HepG2 (cell line): ENCODE measurements around the gene NCBP2. TPM values are rescaled to one million over a fixed set of nuclear protein-coding genes. Genes with fewer than 3 reads are reported as not detected.

Experiments used
- IKZF5 ChIP-seq: IDR thresholded peaks from 2 replicates; pipeline ENCODE4 v1.6.1; 2018; ENCODE audit warnings: missing genetic modification reagents, mild to moderate bottlenecking, missing compliant biosample characterization
- KMT2B ChIP-seq: IDR thresholded peaks from 2 replicates; pipeline ENCODE4 v1.6.1; 2016; ENCODE audit warnings: missing genetic modification reagents, missing compliant biosample characterization
- LRRFIP1 ChIP-seq: sonication (generic); formaldehyde crosslinking; conservative IDR thresholded peaks from 2 replicates; pipeline ENCODE4 v1.4.0; 2020; ENCODE audit warnings: missing genetic modification reagents
- NR2F2 ChIP-seq: IDR thresholded peaks from 2 replicates; pipeline ENCODE4 v1.6.1; 2012; ENCODE audit warnings: low read depth, inconsistent platforms, borderline replicate concordance
- PAWR ChIP-seq: sonication (generic); formaldehyde crosslinking; IDR thresholded peaks from 2 replicates; pipeline ENCODE4 v1.4.0; 2020; ENCODE audit warnings: missing genetic modification reagents, mild to moderate bottlenecking, borderline replicate concordance
- PHF8 ChIP-seq: sonication (generic); formaldehyde crosslinking; IDR thresholded peaks from 2 replicates; pipeline ENCODE4 v1.5.0; 2020; ENCODE audit warnings: missing genetic modification reagents
- POLR2AphosphoS5 ChIP-seq: IDR thresholded peaks from 2 replicates; pipeline ENCODE4 v1.6.1; 2012; ENCODE audit warnings: low read depth, low read length
- TIGD3 ChIP-seq: sonication (generic); formaldehyde crosslinking; IDR thresholded peaks from 2 replicates; pipeline ENCODE4 v1.5.1; 2020; ENCODE audit warnings: mild to moderate bottlenecking, missing genetic modification reagents, borderline replicate concordance
- ZBTB2 ChIP-seq: sonication (generic); formaldehyde crosslinking; IDR thresholded peaks from 2 replicates; pipeline ENCODE4 v1.8.0; 2022; ENCODE audit warnings: low read depth, missing genetic modification reagents
- ZNF10 ChIP-seq: sonication (generic); formaldehyde crosslinking; IDR thresholded peaks from 2 replicates; pipeline ENCODE4 v1.4.0; 2020; ENCODE audit warnings: mild to moderate bottlenecking, low read depth, missing genetic modification reagents, borderline replicate concordance
- ZNF12 ChIP-seq: sonication (generic); formaldehyde crosslinking; IDR thresholded peaks from 2 replicates; pipeline ENCODE4 v1.5.0; 2020; ENCODE audit warnings: missing genetic modification reagents
- ZNF234 ChIP-seq: sonication (generic); formaldehyde crosslinking; conservative IDR thresholded peaks from 2 replicates; pipeline ENCODE4 v1.5.1; 2020; ENCODE audit warnings: mild to moderate bottlenecking, missing genetic modification reagents
- ZNF362 ChIP-seq: sonication (generic); formaldehyde crosslinking; IDR thresholded peaks from 2 replicates; pipeline ENCODE4 v1.4.0; 2020; ENCODE audit warnings: missing genetic modification reagents, mild to moderate bottlenecking, borderline replicate concordance
- ZNF512B ChIP-seq: sonication (generic); formaldehyde crosslinking; IDR thresholded peaks from 2 replicates; pipeline ENCODE4 v1.5.1; 2020; ENCODE audit warnings: missing genetic modification reagents, mild to moderate bottlenecking, borderline replicate concordance
- ZNF792 ChIP-seq: IDR thresholded peaks from 2 replicates; pipeline ENCODE4 v1.6.1; 2016
- ZNF83 ChIP-seq: sonication (generic); formaldehyde crosslinking; IDR thresholded peaks from 2 replicates; pipeline ENCODE4 v1.4.0; 2020; ENCODE audit warnings: missing genetic modification reagents, mild to moderate bottlenecking, borderline replicate concordance
- ZNF891 ChIP-seq: sonication (generic); formaldehyde crosslinking; IDR thresholded peaks from 2 replicates; pipeline ENCODE4 v1.5.0; 2020; ENCODE audit warnings: mild to moderate bottlenecking, missing genetic modification reagents
- polyA plus RNA-seq, 8 experiments: library from polyadenylated mRNA; depleted of rRNA in 3 of 8; stranded (reverse) in 7 of 8; unstranded in 1 of 8; fragments of >200 nt; fragmentation: Illumina TruSeq in 4 of 8; extraction: Trizol in 4 of 8; gene quantifications; 2 replicates each; pipeline versions ENCODE4 v1.2.1 to v1.2.3, GENCODE V29; 2011 to 2016; ENCODE audit warnings: low read depth in 4 of 8, missing spikeins in 1 of 8, mixed read lengths in 1 of 8; ENCODE audit not compliant: insufficient read depth in 1 of 8
- total RNA-seq, 5 experiments: library from RNA; depleted of rRNA; stranded (reverse); fragments of >200 nt; fragmentation: Illumina TruSeq; extraction: Trizol; gene quantifications; 2 replicates each; pipeline ENCODE4 v1.2.3, GENCODE V29; 2016; ENCODE audit warnings: low read depth in 1 of 5

NCBP2 gene
- total and polyA plus RNA-seq, 2 of the 13 experiments (the other 11 are each of a cell fraction or from before 2014, with no cell fraction given), result 58.7 to 95.5 TPM

- TF ChIP-seq ZNF512B (no peak), ZNF891 (CRISPR knock-in tag) (peak; percentile 73; the same call in 1 of the 2 replicates), IKZF5 (CRISPR knock-in tag) (peak; percentile 39; the same call in 1 of the 2 replicates), ZNF234 (CRISPR knock-in tag) (no peak; the same call in 1 of the 2 replicates), ZNF792 (CRISPR knock-in tag) (no peak), PAWR (CRISPR knock-in tag) (no peak), ZNF12 (CRISPR knock-in tag) (peak; percentile 28; the same call in 1 of the 2 replicates), PHF8 (CRISPR knock-in tag) (peak; percentile 42), LRRFIP1 (CRISPR knock-in tag) (no peak), POLR2AphosphoS5 (peak; percentile 18; the same call in 1 of the 2 replicates), ZNF83 (CRISPR knock-in tag) (no peak), KMT2B (peak; percentile 14; the same call in 1 of the 2 replicates), ZNF10 (CRISPR knock-in tag) (no peak), ZBTB2 (CRISPR knock-in tag) (no peak; the same call in 1 of the 2 replicates), NR2F2 (no peak), TIGD3 (CRISPR knock-in tag) (no peak), ZNF362 (0 out of 2 replicates have a peak, but pooled peaks have one; percentile 28)
These were observed 26.2 kb upstream of the NCBP2 start, which contains the start of gene PIGZ (continued) for GRCh38 chr3:196968233-196969133.
